22Rv1 (cell line): ENCODE results near the gene PDGFA.

Experiments
- H3K27ac ChIP-seq: fragments of 450-650 bp; 2 replicates; pipeline ENCODE4 v1.5.1; 2017
- CTCF ChIP-seq: fragments of 450-650 bp; IDR thresholded peaks from 2 replicates; pipeline ENCODE4 v1.5.1; 2017; ENCODE audit warnings: mild to moderate bottlenecking
- ZFX ChIP-seq: fragments of 450-650 bp; IDR thresholded peaks from 2 replicates; pipeline ENCODE4 v1.6.1; 2017; ENCODE audit warnings: antibody characterized with exemption, borderline replicate concordance

PDGFA gene

DNA sequence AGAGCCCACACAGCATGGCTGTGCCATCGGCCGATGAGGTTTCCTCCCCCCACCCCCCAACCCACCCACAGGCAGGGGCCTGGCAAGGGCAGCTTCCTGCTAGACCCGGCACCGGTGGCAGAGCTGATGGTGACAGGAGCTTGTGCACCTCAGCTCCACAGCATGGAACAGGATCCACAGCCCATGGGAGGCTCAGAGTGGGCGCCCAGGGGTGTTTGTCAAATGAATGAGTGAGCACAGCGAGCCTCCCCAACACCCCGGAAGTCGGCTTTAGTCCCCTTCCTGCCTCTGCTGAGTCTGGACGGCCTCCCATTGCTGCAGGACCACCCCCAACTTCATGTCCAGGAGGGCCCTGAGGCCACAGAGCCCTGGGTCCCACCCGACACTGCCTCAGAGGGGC lies 68.9 kb downstream of the PDGFA start:
- H3K27ac ChIP-seq: no peak overlapping the region
- no peak for TF ChIP-seq ZFX
- no peak for TF ChIP-seq CTCF

- TF ChIP-seq ZFX (no peak), CTCF (no peak)
Observed at GRCh38 chr7:450036-450435, 69.6 kb downstream of the PDGFA start.

GRCh38 chr7:449324-450019 lies 70.2 kb downstream of the PDGFA start:
- H3K27ac ChIP-seq: no peak overlapping the region
- TF ChIP-seq ZFX: no peak
- TF ChIP-seq CTCF: no peak

More at GRCh38 chr7:450036-450435, 69.6 kb downstream of the PDGFA start:
- no peak overlapping the region for H3K27ac ChIP-seq

DNA sequence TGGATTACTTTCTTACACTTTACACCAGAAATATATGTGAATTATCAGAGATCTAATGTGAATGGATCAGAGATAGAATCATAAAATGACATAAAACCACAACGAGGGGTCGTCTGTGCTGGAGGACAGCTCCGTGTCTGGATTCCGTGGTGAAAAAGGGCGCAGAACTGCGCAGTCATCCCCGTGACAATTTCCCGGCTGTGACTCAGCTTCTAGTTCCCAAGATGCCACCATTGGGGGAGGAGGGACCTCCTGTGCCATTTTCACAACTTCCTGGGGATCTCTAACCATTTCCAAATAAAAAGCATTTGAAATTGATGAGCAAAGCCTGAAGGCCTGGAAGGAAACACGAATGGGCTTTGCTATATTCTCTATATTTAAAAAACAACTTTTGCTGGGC lies 72.1 kb downstream of the PDGFA start:
- H3K27ac ChIP-seq: no peak overlapping the region
- TF ChIP-seq ZFX (no peak), CTCF (no peak)
